ENCODE data around the gene SKOR1. TPM values are rescaled to one million over a fixed set of nuclear protein-coding genes. Genes with fewer than 3 reads are reported as not detected.

Gene SKOR1, protein sequence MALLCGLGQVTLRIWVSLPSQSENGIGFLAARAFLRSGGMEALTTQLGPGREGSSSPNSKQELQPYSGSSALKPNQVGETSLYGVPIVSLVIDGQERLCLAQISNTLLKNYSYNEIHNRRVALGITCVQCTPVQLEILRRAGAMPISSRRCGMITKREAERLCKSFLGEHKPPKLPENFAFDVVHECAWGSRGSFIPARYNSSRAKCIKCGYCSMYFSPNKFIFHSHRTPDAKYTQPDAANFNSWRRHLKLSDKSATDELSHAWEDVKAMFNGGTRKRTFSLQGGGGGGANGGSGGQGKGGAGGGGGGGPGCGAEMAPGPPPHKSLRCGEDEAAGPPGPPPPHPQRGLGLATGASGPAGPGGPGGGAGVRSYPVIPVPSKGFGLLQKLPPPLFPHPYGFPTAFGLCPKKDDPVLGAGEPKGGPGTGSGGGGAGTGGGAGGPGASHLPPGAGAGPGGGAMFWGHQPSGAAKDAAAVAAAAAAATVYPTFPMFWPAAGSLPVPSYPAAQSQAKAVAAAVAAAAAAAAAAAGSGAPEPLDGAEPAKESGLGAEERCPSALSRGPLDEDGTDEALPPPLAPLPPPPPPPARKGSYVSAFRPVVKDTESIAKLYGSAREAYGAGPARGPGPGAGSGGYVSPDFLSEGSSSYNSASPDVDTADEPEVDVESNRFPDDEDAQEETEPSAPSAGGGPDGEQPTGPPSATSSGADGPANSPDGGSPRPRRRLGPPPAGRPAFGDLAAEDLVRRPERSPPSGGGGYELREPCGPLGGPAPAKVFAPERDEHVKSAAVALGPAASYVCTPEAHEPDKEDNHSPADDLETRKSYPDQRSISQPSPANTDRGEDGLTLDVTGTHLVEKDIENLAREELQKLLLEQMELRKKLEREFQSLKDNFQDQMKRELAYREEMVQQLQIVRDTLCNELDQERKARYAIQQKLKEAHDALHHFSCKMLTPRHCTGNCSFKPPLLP
- total RNA-seq: under 0.01 and 0.17 TPM in 2 replicates
- 0.01 and 0.02 TPM in 2 replicates for polyA plus RNA-seq
- polyA plus RNA-seq (2012): 0.03 and 0.05 TPM in 2 replicates
- 0.96 TPM in 1 of 2 replicates, not detected in the other for polyA minus RNA-seq (ENCODE audit: low replicate concordance)

DNA sequence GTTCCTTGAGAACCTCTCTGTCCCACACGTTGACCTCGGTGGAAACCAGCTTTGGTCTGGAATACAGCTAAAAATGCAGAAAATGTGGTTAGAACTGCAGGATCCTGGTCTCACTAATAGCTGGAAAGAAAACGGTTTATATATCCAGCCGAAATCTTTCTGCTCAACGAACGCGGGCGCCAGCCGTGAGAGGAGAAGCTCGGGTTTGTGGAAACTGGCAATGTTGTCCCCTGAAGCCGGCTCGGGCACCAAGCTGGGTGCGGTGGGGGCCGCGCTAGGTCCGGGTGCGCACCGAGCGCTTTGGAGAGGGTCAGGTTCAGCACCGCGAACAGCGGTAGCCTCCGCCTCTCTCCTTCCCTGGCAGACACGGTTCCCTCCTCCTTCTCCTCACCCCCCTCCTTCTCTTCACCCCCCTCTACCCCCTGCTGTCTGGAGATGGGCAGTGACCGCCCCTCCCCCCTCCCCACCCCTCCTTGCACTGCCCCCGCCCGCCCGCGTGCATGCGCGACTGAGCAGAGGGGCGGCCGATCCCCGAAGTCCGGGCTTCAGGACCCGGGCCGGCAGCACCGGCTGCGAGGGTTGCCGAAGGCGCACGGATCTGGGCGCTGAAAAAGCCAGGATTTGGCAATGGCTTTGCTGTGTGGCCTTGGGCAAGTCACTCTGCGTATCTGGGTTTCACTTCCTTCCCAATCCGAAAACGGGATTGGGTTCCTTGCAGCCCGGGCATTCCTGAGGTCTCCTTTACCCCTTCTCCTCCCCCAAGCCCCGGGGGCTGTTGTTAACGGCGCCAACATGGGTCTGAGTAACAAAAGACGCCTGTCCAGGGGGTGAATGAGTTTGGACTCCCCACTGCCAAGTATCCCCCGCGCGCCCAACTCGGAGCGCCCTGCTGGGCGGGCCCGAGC is at the start of gene SKOR1:
Gene SKOR1 (plus strand): TSS at position 534 of the 905 bp plus-strand sequence. CDS start 94 bp downstream, at position 628.
- Histone ChIP-seq H3K4me3 (replicated peaks in 1 of 4; ENCODE audit: control extremely low read depth in 1 of 4, insufficient read depth in 1 of 4, low read depth in 3 of 4, low read length in 4 of 4) (peak within 1 kb of the TSS in 1 of 4 experiments; percentile 30), H3K27ac (ENCODE audit: insufficient read depth, low read length) (no peak within 1 kb of the TSS), H4K20me1 (ENCODE audit: control insufficient read depth, extremely low read depth, insufficient read depth, low read length) (no peaks in the 10 kb centered on the region), H3K36me3 (ENCODE audit: control insufficient read depth, insufficient read depth, low read length) (no peaks in the 10 kb centered on the region), H3K9me3 (ENCODE audit: control insufficient read depth, insufficient read depth, low read depth, low read length) (no peaks in the 10 kb centered on the region), H3K9ac (ENCODE audit: insufficient read depth, low read length) (no peak within 1 kb of the TSS), H3K4me2 (ENCODE audit: extremely low read depth, insufficient read depth, low read length) (peak within 1 kb of the TSS; percentile 35), H2AFZ (ENCODE audit: low read length) (no peak within 1 kb of the TSS), H3K79me2 (ENCODE audit: control insufficient read depth, insufficient read depth, low read length) (no peaks in the 10 kb centered on the region), H3K4me1 (ENCODE audit: control insufficient read depth, extremely low read depth, insufficient read depth, low read length) (no peaks in the 10 kb centered on the region), H3K27me3 (ENCODE audit: control insufficient read depth, insufficient read depth, low read length) (peaks cover 90% of the 10 kb centered on the region)
- DNase-seq (ENCODE audit: low read depth in 2 of 2): peak; percentile 39 to 46
- TF ChIP-seq, protein P1, sequence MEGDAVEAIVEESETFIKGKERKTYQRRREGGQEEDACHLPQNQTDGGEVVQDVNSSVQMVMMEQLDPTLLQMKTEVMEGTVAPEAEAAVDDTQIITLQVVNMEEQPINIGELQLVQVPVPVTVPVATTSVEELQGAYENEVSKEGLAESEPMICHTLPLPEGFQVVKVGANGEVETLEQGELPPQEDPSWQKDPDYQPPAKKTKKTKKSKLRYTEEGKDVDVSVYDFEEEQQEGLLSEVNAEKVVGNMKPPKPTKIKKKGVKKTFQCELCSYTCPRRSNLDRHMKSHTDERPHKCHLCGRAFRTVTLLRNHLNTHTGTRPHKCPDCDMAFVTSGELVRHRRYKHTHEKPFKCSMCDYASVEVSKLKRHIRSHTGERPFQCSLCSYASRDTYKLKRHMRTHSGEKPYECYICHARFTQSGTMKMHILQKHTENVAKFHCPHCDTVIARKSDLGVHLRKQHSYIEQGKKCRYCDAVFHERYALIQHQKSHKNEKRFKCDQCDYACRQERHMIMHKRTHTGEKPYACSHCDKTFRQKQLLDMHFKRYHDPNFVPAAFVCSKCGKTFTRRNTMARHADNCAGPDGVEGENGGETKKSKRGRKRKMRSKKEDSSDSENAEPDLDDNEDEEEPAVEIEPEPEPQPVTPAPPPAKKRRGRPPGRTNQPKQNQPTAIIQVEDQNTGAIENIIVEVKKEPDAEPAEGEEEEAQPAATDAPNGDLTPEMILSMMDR (conservative IDR thresholded peaks at IDR 0.05 in 1 of 2, IDR thresholded peaks at IDR 0.05 in 1 of 2; ENCODE audit: low read depth in 1 of 2, low read length in 2 of 2): no peak
- no peak for TF ChIP-seq EZH2 (IDR thresholded peaks at IDR 0.05; ENCODE audit: low read length, missing control alignments)

DNA sequence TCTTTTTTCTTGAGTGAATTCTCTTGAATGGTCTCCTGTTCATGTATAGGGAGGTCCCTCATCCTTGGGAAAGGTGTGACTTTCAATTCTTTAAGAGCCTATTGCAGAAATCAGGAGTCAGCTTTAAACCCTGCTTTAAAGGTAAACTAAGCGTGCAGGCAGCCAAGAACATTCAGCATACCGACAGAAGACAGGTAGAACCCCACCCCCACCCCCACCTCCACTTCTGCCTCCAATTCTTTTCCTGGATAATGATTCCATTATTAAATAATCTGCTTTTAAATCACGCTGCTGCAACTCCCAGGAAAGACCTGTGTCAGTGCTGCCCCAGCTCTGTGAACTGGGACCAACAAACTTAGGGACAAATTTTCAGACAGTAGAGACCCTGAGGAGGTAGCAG is 49.3 kb upstream of the SKOR1 start:
- Histone ChIP-seq H3K9ac (ENCODE audit: insufficient read depth, low read length) (no peak overlapping the region), H3K36me3 (ENCODE audit: control insufficient read depth, insufficient read depth, low read length) (no peaks in the 10 kb centered on the region), H3K27ac (ENCODE audit: insufficient read depth, low read length) (no peak overlapping the region), H3K9me3 (ENCODE audit: control insufficient read depth, insufficient read depth, low read depth, low read length) (no peaks in the 10 kb centered on the region), H3K4me3 (replicated peaks in 1 of 4; ENCODE audit: control extremely low read depth in 1 of 4, insufficient read depth in 1 of 4, low read depth in 3 of 4, low read length in 4 of 4) (no peak overlapping the region), H2AFZ (ENCODE audit: low read length) (no peak overlapping the region), H3K4me1 (ENCODE audit: control insufficient read depth, extremely low read depth, insufficient read depth, low read length) (no peaks in the 10 kb centered on the region), H4K20me1 (ENCODE audit: control insufficient read depth, extremely low read depth, insufficient read depth, low read length) (no peaks in the 10 kb centered on the region), H3K79me2 (ENCODE audit: control insufficient read depth, insufficient read depth, low read length) (no peaks in the 10 kb centered on the region), H3K4me2 (ENCODE audit: extremely low read depth, insufficient read depth, low read length) (no peak overlapping the region), H3K27me3 (ENCODE audit: control insufficient read depth, insufficient read depth, low read length) (no peaks in the 10 kb centered on the region)
- TF ChIP-seq EZH2 (IDR thresholded peaks at IDR 0.05; ENCODE audit: low read length, missing control alignments): no peak
- TF ChIP-seq, protein P1 (conservative IDR thresholded peaks at IDR 0.05 in 1 of 2, IDR thresholded peaks at IDR 0.05 in 1 of 2; ENCODE audit: low read depth in 1 of 2, low read length in 2 of 2): no peak
- no peak for DNase-seq (ENCODE audit: low read depth in 2 of 2)

All from fibroblast of lung (primary cell).